NCI-H82 (cell line): ENCODE data around the gene NCAPD3.

ENCODE experiments used
- DNase-seq: peaks from one replicate; lab custom pipeline; 2025; lab: John Stamatoyannopoulos, UW

Gene NCAPD3

GRCh38 chr11:134252346-134253187 lies 28.8 kb upstream of the NCAPD3 start:
- DNase-seq, result no peak

DNA sequence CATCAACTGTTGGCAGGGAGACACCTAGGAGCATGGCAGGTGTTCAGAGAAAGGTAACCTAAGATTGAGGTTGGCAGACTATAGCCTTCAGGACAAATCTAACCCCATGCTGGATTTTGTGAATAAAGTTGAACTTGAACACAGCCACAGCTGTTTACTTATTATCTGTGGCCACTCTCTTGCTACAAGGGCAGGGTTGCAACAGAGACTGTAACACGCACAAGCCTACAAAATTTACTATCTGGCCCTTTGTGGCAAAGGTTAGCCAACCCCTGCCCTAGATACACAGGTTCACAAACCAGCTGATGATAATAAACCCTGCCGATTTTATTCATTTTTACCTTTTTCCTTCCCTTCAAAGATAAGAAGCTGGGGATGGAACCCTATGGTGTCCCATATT lies 26.9 kb upstream of the NCAPD3 start:
- DNase-seq, result no peak

DNA sequence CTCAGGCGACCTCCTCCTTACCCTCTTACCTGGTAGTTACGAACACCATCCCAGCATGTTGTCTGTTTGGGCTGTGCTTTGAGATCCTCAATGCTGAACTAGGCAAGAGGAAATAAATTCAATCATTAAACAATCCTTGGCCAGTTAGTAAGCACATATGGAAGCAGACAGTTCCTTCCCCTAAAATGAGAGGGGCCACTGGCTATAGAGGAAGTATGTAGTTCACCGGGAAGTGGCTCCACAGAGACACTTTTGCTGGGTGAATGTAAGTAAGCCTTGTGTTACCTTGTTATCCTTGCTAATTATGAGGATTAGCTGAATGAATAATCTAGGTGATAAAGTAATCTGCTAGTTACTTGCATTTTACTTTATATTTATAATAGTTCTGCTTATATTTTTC lies 26.5 kb upstream of the NCAPD3 start:
- DNase-seq, result no peak

DNA sequence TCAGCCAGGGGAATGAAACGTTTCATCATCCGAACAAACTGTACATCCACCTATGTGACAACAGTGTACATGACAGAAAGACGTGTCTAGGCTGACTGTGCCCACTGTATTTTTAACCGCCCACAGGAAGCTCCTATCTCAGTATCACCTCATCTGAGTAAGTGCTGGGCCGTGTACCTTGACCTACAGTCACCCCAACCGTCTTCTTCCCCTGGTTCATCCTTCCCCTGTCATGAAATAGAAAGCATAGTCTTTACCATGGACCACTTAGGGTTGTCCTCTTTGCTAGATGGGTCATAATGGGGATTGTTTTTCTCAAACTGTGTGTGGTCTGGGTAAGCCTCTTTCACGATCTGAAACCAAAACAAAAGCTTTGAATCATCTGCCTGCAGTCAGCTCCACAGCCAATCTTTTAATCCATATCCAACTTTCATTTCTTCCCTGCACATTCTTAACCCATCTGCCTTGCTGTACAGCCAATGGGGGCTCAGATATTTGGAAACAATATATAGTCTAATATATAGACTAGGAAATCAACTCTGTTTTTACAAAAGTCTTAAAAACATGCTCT lies 25.2 kb upstream of the NCAPD3 start:
- DNase-seq, result peak; percentile 14

DNA sequence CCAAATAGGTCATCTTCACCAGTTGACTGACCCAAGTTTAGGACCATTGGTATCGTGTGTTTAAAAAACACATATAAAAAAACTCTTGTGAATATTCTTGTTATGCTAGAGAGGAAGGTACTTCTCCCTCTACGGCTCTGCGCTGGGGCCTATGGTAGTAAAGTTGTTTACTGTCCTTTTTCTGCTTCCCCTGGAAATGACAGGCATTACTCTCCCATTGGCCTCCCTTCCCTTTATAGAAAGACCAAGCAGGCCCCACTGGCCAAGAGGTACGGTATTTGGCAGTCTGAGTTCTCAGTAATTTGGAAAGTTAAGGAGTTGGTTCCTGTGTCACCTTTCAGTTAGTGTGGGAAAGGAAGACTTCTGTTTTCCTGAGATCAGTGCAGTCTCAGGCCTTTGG lies 22.9 kb upstream of the NCAPD3 start:
- no peak for DNase-seq

DNA sequence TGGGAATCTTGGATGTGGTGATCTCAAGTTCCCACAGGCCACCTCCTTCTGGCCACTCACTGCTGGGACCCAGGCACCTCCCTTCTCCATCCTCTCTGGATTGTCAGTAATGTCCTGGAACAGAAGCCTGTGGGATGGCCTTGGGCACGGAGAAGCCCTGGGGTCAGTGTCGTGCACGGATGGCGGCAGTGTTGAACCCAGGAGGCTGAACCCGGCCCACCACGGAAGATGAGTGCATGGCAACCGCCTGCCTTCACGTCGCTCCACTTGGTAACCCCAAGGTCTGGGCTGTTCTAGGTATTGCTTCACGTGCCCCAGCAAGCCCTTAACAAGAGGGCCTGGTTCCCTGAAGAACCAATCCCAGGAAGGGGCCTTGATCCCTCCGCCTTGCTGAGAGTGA lies 22.3 kb upstream of the NCAPD3 start:
- DNase-seq, result no peak

DNA sequence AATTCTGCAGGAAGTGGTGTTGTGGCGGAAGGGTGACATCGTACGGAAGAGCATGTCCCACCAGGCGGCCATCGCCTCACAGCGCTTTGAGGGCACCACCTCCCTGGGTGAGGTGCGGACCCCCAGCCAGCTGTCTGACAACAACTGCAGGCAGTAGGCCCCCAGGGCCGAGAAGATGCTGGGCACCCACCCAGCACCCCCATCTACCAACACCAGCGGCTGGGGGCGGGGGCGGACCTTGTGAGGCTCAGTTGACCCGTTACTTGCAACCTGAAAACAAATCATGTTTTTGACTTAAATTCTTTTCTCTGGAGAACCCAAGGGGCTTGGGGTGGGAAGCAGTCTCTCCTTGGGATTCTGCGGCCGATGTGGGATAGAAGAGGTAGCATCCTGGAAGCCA lies 21.7 kb upstream of the NCAPD3 start:
- DNase-seq, result no peak

DNA sequence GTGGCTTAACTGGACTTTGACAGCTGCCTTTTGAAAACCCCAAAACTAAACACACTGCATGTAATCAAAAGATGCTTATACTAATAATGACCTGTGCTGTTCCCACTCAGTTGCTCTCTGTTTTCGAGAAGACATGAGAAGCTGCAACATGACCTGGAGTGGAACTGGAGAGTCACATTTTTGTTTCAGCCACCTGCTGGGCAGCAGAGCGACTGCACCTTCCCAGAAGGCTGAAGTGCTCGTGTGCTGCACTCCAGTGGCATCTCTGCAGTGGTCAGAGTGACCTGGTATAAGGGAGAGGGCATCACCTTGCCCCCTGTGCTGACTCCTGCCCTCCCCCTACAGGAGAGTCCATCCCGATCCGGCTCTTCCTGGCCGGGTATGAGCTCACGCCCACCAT lies 20.8 kb upstream of the NCAPD3 start:
- no peak for DNase-seq

DNA sequence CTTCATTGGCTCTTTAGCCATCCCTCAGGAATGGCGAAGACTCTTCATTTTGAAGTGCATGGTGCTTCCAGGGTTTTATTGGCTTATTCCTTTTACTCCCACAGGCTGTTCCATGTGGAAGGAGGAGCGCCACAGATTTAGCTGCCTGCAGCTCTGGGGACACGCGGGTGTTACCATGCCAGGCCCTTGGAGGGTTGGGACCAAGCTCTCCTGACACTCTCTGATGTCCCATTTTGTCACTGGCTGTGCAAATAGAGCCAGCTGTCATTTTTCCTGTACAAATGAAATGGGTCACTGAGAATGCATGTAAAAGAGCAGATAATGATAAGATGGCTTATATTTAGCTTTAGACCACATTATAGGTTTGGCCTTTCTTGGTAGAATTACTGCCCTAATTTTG lies 20.1 kb upstream of the NCAPD3 start:
- DNase-seq, result no peak

- DNase-seq, result no peak
Observed at GRCh38 chr11:134242376-134242775, 18.6 kb upstream of the NCAPD3 start.

- DNase-seq, result no peak
Observed at GRCh38 chr11:134240592-134240991, 16.8 kb upstream of the NCAPD3 start.

DNA sequence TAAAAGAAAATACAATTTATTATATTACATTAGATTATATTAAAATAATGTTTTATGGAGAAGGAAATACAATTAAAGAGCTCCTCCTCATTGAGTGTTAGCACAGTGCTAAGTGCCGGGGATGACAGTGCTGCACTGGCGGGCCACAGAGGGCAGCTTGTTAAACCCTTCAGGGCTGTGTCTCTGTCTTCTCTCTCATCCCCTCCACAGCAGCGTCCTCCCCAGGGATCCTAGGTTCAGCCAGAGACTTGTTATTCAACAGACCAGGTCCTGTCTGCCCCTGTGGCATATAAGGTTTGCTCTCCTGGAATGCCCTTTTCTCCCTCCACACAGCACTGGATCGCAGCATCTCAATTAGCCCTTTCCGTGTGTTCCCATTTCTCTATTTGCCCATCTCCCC lies 15.2 kb upstream of the NCAPD3 start:
- no peak for DNase-seq

GRCh38 chr11:134237557-134237922 lies 13.8 kb upstream of the NCAPD3 start:
- DNase-seq, result no peak

DNA sequence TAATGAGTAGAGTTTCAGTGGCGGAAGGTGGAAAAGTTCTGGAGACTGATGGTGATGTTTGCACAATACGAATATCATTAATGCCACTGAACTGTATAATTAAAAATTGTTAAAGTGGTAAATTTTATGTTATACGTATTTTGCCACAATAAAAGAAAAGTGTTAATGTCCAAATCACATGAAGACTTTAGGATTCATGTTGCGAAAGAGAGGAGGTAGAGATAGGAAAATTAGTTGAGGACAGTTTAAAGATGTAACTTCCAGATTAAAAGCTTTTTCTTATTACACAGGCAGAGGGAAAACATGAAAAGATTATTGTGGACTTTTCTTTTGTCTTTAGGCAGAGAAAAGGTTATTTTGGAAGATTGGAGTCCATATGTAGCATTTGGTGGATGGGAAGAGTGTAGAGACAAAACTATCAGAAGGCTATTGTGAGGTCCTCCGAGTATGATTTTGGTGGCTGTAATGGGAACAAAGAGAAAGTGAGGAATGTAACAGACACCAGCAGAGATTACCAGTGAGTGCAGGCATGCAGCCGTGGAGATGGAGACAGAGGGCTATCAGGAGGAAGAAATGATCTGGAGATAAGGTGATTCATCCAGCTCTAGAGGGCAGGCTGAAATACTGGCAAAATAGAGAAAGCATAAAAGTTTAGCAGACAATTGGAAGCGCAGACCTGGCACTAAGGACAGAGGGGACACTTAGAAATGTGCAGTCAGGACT lies 13.2 kb upstream of the NCAPD3 start:
- DNase-seq, result no peak

DNA sequence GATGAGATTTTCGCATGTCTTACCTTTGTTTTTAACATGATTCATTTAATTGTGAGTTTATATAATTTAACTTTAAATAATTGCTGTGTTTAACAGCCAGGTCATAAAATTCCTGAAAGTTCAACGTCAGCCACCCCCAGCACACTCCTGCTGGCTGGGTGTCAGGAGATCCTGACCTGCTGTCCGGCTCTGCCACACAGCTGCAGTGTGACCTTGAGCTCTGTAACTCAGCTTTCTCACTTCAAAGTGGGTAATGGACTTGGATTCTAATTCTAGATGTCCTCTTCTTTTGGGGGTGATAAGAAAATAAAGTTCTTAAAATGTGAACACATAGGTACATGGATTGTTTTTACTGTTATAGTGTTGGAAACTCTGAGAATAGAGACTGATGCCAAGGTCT lies 11.6 kb upstream of the NCAPD3 start:
- DNase-seq, result no peak

DNA sequence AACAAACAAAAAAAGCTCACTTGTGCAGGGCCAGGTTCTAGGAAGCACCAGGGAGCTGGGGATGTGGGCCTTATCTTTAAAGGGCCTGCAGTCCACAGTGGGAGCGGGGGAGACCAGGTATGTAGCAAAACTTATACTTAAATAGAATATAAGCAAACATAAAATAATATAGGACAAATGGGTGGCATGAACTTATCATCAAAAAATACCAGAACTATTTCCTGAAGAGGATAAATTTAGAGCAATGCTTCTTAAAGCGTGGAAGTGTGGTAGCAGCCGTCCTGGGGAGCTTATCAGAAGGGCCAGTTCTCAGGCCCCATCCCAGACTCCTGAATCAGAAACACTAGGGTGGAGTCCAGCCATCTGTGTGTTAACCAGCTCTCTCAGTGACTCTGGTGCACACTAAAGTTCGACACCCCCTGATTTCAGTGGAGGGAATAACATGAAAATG lies 10.0 kb upstream of the NCAPD3 start:
- DNase-seq, result no peak

- DNase-seq, result no peak
Observed at GRCh38 chr11:134231958-134232659, 8.3 kb upstream of the NCAPD3 start.

DNA sequence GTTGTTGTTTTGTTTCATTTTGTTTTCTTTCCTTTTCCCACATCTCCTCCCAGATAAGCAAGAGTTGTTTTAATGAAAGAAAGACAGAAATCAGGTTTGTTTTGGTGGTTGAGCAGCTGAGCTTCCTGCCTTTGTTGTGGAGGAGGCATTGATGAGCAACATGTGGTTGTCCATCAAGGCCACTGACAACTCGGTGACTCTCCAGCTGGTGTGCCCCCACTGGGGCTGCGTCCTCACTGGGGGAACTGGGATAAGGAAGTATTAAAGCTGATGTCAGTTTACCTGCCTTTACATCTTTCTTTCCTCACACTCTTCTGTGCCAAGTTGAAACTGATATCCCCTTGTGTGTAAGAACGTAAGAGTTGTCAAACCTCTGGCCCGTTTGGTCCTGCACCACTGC lies 6.6 kb upstream of the NCAPD3 start:
- DNase-seq, result no peak

GRCh38 chr11:134229126-134229790 lies 5.5 kb upstream of the NCAPD3 start:
- DNase-seq, result no peak

GRCh38 chr11:134228625-134229024 lies 4.9 kb upstream of the NCAPD3 start:
- DNase-seq, result peak; percentile 37

- no peak for DNase-seq
Observed at GRCh38 chr11:134226806-134227325, 3.1 kb upstream of the NCAPD3 start.
